Measurements from ENCODE around the gene STEAP1.

STEAP1 gene

GRCh38 chr7:90201500-90202195 lies 47.4 kb downstream of the STEAP1 start:
- Histone ChIP-seq H3K9me3 (ENCODE audit: control insufficient read depth, low read length) (no peaks in the 10 kb centered on the region), H3K4me3 (ENCODE audit: low read length) (no peak overlapping the region)

GRCh38 chr7:90207956-90208355 lies 53.7 kb downstream of the STEAP1 start:
- peaks cover 8% of the 10 kb centered on the region for H3K4me1 ChIP-seq (ENCODE audit: control insufficient read depth, insufficient read depth, low read length)
- H3K36me3 ChIP-seq (ENCODE audit: control insufficient read depth, insufficient read depth, low read length): no peaks in the 10 kb centered on the region
- H3K9ac ChIP-seq (ENCODE audit: low read length): no peak overlapping the region
- no peaks in the 10 kb centered on the region for H3K27me3 ChIP-seq (ENCODE audit: control insufficient read depth, insufficient read depth, low read length)
- no peaks in the 10 kb centered on the region for H3K9me3 ChIP-seq (ENCODE audit: control insufficient read depth, low read length)
- H3K4me3 ChIP-seq (ENCODE audit: low read length): no peak overlapping the region

More at GRCh38 chr7:90201500-90202195, 47.4 kb downstream of the STEAP1 start:
- H3K9ac ChIP-seq (ENCODE audit: low read length): no peak overlapping the region
- no peaks in the 10 kb centered on the region for H3K36me3 ChIP-seq (ENCODE audit: control insufficient read depth, insufficient read depth, low read length)
- no peaks in the 10 kb centered on the region for H3K27me3 ChIP-seq (ENCODE audit: control insufficient read depth, insufficient read depth, low read length)
- H3K4me1 ChIP-seq (ENCODE audit: control insufficient read depth, insufficient read depth, low read length): no peaks in the 10 kb centered on the region

GRCh38 chr7:90209776-90210175 lies 55.5 kb downstream of the STEAP1 start:
- Histone ChIP-seq H3K4me3 (ENCODE audit: low read length) (no peak overlapping the region), H3K9me3 (ENCODE audit: control insufficient read depth, low read length) (no peaks in the 10 kb centered on the region), H3K9ac (ENCODE audit: low read length) (no peak overlapping the region), H3K4me1 (ENCODE audit: control insufficient read depth, insufficient read depth, low read length) (peaks cover 16% of the 10 kb centered on the region), H3K36me3 (ENCODE audit: control insufficient read depth, insufficient read depth, low read length) (no peaks in the 10 kb centered on the region), H3K27me3 (ENCODE audit: control insufficient read depth, insufficient read depth, low read length) (no peaks in the 10 kb centered on the region)

- Histone ChIP-seq H3K4me1 (ENCODE audit: control insufficient read depth, insufficient read depth, low read length) (peaks cover 16% of the 10 kb centered on the region), H3K36me3 (ENCODE audit: control insufficient read depth, insufficient read depth, low read length) (no peaks in the 10 kb centered on the region), H3K27me3 (ENCODE audit: control insufficient read depth, insufficient read depth, low read length) (no peaks in the 10 kb centered on the region), H3K4me3 (ENCODE audit: low read length) (peak overlapping the region; percentile 75), H3K9me3 (ENCODE audit: control insufficient read depth, low read length) (no peaks in the 10 kb centered on the region), H3K9ac (ENCODE audit: low read length) (peak overlapping the region; percentile 100)
Observed at GRCh38 chr7:90210475-90210874, 56.2 kb downstream of the STEAP1 start.

- H3K36me3 ChIP-seq (ENCODE audit: control insufficient read depth, insufficient read depth, low read length): no peaks in the 10 kb centered on the region
Observed at GRCh38 chr7:90210981-90211380, 56.7 kb downstream of the STEAP1 start.

GRCh38 chr7:90211391-90212148 lies 57.3 kb downstream of the STEAP1 start, which contains the start of gene STEAP2:
STEAP2 (plus strand) TSS chr7:90211740; CDS start chr7:90225083, 13,343 bp downstream.
- H3K4me1 ChIP-seq (ENCODE audit: control insufficient read depth, insufficient read depth, low read length): peaks cover 16% of the 10 kb centered on the region
- H3K9me3 ChIP-seq (ENCODE audit: control insufficient read depth, low read length): no peaks in the 10 kb centered on the region
- H3K4me3 ChIP-seq (ENCODE audit: low read length): peak within 1 kb of the TSS; percentile 75
- peak within 1 kb of the TSS; percentile 100 for H3K9ac ChIP-seq (ENCODE audit: low read length)
- no peaks in the 10 kb centered on the region for H3K27me3 ChIP-seq (ENCODE audit: control insufficient read depth, insufficient read depth, low read length)
- H3K36me3 ChIP-seq (ENCODE audit: control insufficient read depth, insufficient read depth, low read length): no peaks in the 10 kb centered on the region

More at GRCh38 chr7:90210981-90211380, 56.7 kb downstream of the STEAP1 start:
- Histone ChIP-seq H3K9me3 (ENCODE audit: control insufficient read depth, low read length) (no peaks in the 10 kb centered on the region), H3K4me1 (ENCODE audit: control insufficient read depth, insufficient read depth, low read length) (peaks cover 16% of the 10 kb centered on the region), H3K9ac (ENCODE audit: low read length) (peak overlapping the region; percentile 100), H3K27me3 (ENCODE audit: control insufficient read depth, insufficient read depth, low read length) (no peaks in the 10 kb centered on the region), H3K4me3 (ENCODE audit: low read length) (peak overlapping the region; percentile 75)

GRCh38 chr7:90212149-90212495 lies 57.9 kb downstream of the STEAP1 start:
- Histone ChIP-seq H3K4me3 (ENCODE audit: low read length) (peak overlapping the region; percentile 62), H3K9ac (ENCODE audit: low read length) (peak overlapping the region; percentile 100)

GRCh38 chr7:90213521-90213920 lies 59.3 kb downstream of the STEAP1 start:
- H3K4me1 ChIP-seq (ENCODE audit: control insufficient read depth, insufficient read depth, low read length): peaks cover 16% of the 10 kb centered on the region
- H3K36me3 ChIP-seq (ENCODE audit: control insufficient read depth, insufficient read depth, low read length): no peaks in the 10 kb centered on the region
- H3K9me3 ChIP-seq (ENCODE audit: control insufficient read depth, low read length): no peaks in the 10 kb centered on the region
- no peaks in the 10 kb centered on the region for H3K27me3 ChIP-seq (ENCODE audit: control insufficient read depth, insufficient read depth, low read length)
- peak overlapping the region; percentile 100 for H3K9ac ChIP-seq (ENCODE audit: low read length)
- H3K4me3 ChIP-seq (ENCODE audit: low read length): no peak overlapping the region

More at GRCh38 chr7:90212149-90212495, 57.9 kb downstream of the STEAP1 start:
- Histone ChIP-seq H3K9me3 (ENCODE audit: control insufficient read depth, low read length) (no peaks in the 10 kb centered on the region), H3K36me3 (ENCODE audit: control insufficient read depth, insufficient read depth, low read length) (no peaks in the 10 kb centered on the region), H3K27me3 (ENCODE audit: control insufficient read depth, insufficient read depth, low read length) (no peaks in the 10 kb centered on the region), H3K4me1 (ENCODE audit: control insufficient read depth, insufficient read depth, low read length) (peaks cover 16% of the 10 kb centered on the region)

All from mucosa of stomach (tissue), 1 donor.